Smooth muscle cell (in vitro differentiated cells): ENCODE measurements around the gene INSIG1. TPM values are rescaled to one million over a fixed set of nuclear protein-coding genes. Genes with fewer than 3 reads are reported as not detected.

Experiments
- DNase-seq: peaks from one replicate; lab custom pipeline; 2025; ENCODE audit not compliant: unreplicated experiment; lab: John Stamatoyannopoulos, UW
- H2AFZ ChIP-seq: fragments of 200-600 bp; sonication (generic); 2 replicates; pipeline ENCODE4 v1.6.0; 2016; ENCODE audit warnings: antibody characterized with exemption, low read depth, mild to moderate bottlenecking
- H3F3A ChIP-seq: fragments of 200-600 bp; sonication (generic); 2 replicates; pipeline ENCODE4 v1.6.0; 2017; ENCODE audit warnings: antibody characterized with exemption, low read depth
- H3K27ac ChIP-seq: fragments of 200-600 bp; sonication (generic); 2 replicates; pipeline ENCODE4 v1.5.1; 2016; ENCODE audit warnings: low read depth, mild to moderate bottlenecking
- H3K27me3 ChIP-seq: fragments of 200-600 bp; sonication (generic); 2 replicates; pipeline ENCODE4 v1.6.1; 2016; ENCODE audit warnings: low read depth, mild to moderate bottlenecking
- H3K36me3 ChIP-seq: fragments of 200-600 bp; sonication (generic); 2 replicates; pipeline ENCODE4 v1.5.1; 2016; ENCODE audit warnings: low read depth
- H3K4me1 ChIP-seq: fragments of 200-600 bp; sonication (generic); 2 replicates; pipeline ENCODE4 v1.5.1; 2016; ENCODE audit warnings: low read depth
- H3K4me2 ChIP-seq: fragments of 200-600 bp; sonication (generic); 2 replicates; pipeline ENCODE4 v1.6.0; 2016; ENCODE audit warnings: mild to moderate bottlenecking
- H3K4me3 ChIP-seq: fragments of 200-600 bp; sonication (generic); 2 replicates; pipeline ENCODE4 v1.5.1; 2016; ENCODE audit warnings: mild to moderate bottlenecking
- H3K79me2 ChIP-seq: fragments of 200-600 bp; sonication (generic); 2 replicates; pipeline ENCODE4 v1.6.0; 2016; ENCODE audit warnings: low read depth, mild to moderate bottlenecking
- H3K9ac ChIP-seq: fragments of 200-600 bp; sonication (generic); 2 replicates; pipeline ENCODE4 v1.6.0; 2016; ENCODE audit warnings: low read depth
- H3K9me3 ChIP-seq: fragments of 200-600 bp; sonication (generic); replicated peaks from 2 replicates; pipeline ENCODE4 v1.5.1; 2016; ENCODE audit warnings: low read depth
- H4K20me1 ChIP-seq: fragments of 200-600 bp; sonication (generic); 2 replicates; pipeline ENCODE4 v1.6.0; 2016; ENCODE audit warnings: low read depth
- CTCF ChIP-seq: fragments of 200-600 bp; sonication (generic); IDR thresholded peaks from 2 replicates; pipeline ENCODE4 v1.5.1; 2017; ENCODE audit warnings: borderline replicate concordance, mild to moderate bottlenecking, antibody characterized with exemption; ENCODE audit not compliant: insufficient read depth, poor library complexity, severe bottlenecking
- WGBS: methylation state at CpG from one replicate; pipeline ENCODE4 v1.1.7; 2016; ENCODE audit warnings: low lambda C conversion rate; 5-methylcytosine and 5-hydroxymethylcytosine counted together
- polyA plus RNA-seq: library from polyadenylated mRNA; unstranded; fragments of >200 nt; fragmentation: Nextera tagmentation; extraction: Ambion mirVana; gene quantifications from 2 replicates; pipeline ENCODE4 v1.2.1, GENCODE V29; 2016
- total RNA-seq: library from RNA; depleted of rRNA; stranded (reverse); fragments of >200 nt; gene quantifications from 2 replicates; pipeline ENCODE4 v1.2.3, GENCODE V29; 2014

INSIG1 gene
- total and polyA plus RNA-seq, 2 experiments from 2014 or later: 277 to 302 TPM

DNA sequence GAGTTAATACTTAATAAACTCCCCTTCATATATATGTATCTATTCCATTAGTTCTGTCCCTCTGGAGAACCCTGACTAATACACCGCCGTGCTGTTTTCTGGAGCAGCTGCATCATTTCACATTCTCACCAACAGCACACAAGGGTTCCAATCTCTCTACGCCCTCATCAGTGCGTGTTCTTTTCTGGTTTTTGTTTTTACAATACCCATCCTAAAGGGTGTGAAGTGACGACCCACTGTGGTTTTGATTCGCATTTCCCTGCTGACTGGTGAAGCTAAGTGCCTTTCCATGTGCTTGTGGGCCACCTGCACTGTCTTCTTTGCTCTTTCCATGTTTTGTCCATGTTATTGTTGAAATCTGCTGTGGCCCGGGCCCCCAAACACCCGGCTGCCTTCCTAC lies 11.0 kb upstream of the INSIG1 start:
- H3F3A ChIP-seq: no peaks in the 10 kb centered on the region
- H3K27ac ChIP-seq: no peak overlapping the region
- no peak overlapping the region for H2AFZ ChIP-seq
- no peaks in the 10 kb centered on the region for H3K9me3 ChIP-seq
- H4K20me1 ChIP-seq: no peaks in the 10 kb centered on the region
- H3K9ac ChIP-seq: no peak overlapping the region
- no peaks in the 10 kb centered on the region for H3K27me3 ChIP-seq
- H3K4me3 ChIP-seq: no peak overlapping the region
- H3K4me1 ChIP-seq: no peaks in the 10 kb centered on the region
- TF ChIP-seq CTCF: no peak
- DNase-seq: no peak
- 94% methylated on average over 8 of the region's 8 CpGs for WGBS
- H3K79me2 ChIP-seq: no peaks in the 10 kb centered on the region
- H3K36me3 ChIP-seq: no peaks in the 10 kb centered on the region
- no peak overlapping the region for H3K4me2 ChIP-seq

DNA sequence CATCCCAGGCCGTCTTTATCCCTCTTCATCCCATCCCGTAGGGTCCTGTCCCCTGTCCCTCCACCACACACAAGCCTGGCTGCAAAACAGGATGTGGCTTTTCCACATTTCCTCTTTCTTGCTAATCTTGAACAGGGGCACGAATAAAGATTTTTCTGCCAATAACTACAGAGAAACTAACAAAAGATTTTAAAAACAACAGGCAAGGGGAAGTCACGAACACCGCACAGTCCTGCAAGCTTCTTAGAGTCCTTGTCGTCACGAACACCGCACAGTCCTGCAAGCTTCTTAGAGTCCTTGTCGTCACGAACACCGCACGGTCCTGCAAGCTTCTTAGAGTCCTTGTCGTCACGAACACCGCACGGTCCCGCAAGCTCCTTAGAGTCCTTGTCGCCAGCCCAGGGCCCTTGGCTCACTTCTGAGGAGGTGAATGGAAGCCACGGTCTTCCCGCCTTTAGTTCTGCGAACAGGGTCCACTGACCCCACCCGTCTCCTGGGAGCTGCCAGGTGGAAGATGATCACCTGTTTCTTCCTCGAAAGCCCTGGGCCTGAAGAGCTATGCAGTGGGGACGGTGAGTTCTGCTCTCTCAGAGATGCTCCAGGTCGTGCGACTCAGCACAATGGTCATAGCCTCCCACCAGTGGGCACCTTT lies 10.3 kb upstream of the INSIG1 start:
- Histone ChIP-seq H3K9ac (no peak overlapping the region), H2AFZ (no peak overlapping the region), H3K36me3 (no peaks in the 10 kb centered on the region), H3K27me3 (no peaks in the 10 kb centered on the region), H3K27ac (no peak overlapping the region), H4K20me1 (no peaks in the 10 kb centered on the region), H3F3A (no peaks in the 10 kb centered on the region), H3K4me1 (no peaks in the 10 kb centered on the region), H3K4me2 (no peak overlapping the region), H3K9me3 (no peaks in the 10 kb centered on the region), H3K79me2 (no peaks in the 10 kb centered on the region), H3K4me3 (no peak overlapping the region)
- WGBS: 94% methylated on average over 26 of the region's 26 CpGs
- no peak for DNase-seq
- no peak for TF ChIP-seq CTCF

DNA sequence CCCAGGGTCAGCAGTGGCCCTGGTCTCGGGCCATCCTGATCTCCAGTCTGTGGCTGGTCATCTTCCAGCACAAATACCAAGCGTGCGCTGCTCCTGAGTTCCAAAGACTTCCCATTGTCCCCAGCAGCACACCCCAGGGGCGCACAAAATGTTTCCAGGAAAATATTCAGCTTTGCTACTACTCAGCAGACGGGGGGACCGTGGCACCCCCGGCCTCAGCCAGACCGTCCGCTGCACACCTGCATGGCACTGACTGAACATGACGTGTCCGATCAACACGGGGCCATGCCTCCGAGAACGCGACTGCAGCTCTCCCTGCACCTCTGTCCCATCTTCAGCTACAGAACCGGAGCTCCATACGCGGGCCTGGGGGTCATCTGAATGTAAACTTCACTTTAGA lies 9.6 kb upstream of the INSIG1 start:
- DNase-seq: no peak
- WGBS: over 99% methylated on average over 18 of the region's 18 CpGs
- Histone ChIP-seq H3K4me3 (no peak overlapping the region), H3K9me3 (no peaks in the 10 kb centered on the region), H4K20me1 (no peaks in the 10 kb centered on the region), H3K27ac (no peak overlapping the region), H3F3A (no peaks in the 10 kb centered on the region), H3K36me3 (no peaks in the 10 kb centered on the region), H3K4me2 (no peak overlapping the region), H3K9ac (no peak overlapping the region), H2AFZ (no peak overlapping the region), H3K4me1 (no peaks in the 10 kb centered on the region), H3K27me3 (no peaks in the 10 kb centered on the region), H3K79me2 (no peaks in the 10 kb centered on the region)
- no peak for TF ChIP-seq CTCF

DNA sequence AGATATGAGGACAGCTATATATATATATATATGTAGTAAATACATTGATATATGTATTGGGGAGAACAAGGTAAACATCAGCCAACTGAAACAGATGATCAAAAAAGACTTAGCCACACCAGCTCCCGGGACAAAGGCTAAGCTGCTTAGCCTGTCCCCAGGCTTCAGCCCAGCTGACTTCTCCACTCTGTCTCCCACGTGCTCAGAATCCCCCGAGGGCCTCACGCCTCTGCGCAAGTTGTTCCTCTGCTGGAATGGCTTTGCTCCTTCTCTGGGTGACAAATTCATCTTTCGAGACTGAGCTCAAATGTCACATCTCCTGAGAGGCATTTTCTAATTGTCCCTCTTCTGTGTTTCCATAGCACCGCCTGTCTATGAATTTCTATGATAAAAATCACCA lies 8.6 kb upstream of the INSIG1 start:
- no peaks in the 10 kb centered on the region for H3F3A ChIP-seq
- no peaks in the 10 kb centered on the region for H3K27me3 ChIP-seq
- no peak for TF ChIP-seq CTCF
- no peaks in the 10 kb centered on the region for H4K20me1 ChIP-seq
- WGBS: 82% methylated on average over 7 of the region's 7 CpGs
- H2AFZ ChIP-seq: no peak overlapping the region
- H3K4me2 ChIP-seq: no peak overlapping the region
- no peaks in the 10 kb centered on the region for H3K36me3 ChIP-seq
- no peak for DNase-seq
- no peak overlapping the region for H3K27ac ChIP-seq
- H3K9me3 ChIP-seq: no peaks in the 10 kb centered on the region
- H3K9ac ChIP-seq: no peak overlapping the region
- H3K4me3 ChIP-seq: no peak overlapping the region
- no peaks in the 10 kb centered on the region for H3K4me1 ChIP-seq
- H3K79me2 ChIP-seq: no peaks in the 10 kb centered on the region
